Measurements from ENCODE around the gene C2CD2. TPM values are rescaled to one million over a fixed set of nuclear protein-coding genes. Genes with fewer than 3 reads are reported as not detected.

Gene C2CD2
- total and polyA plus RNA-seq, 2 of the 8 experiments (the other 6 are each of a cell fraction or from before 2014, with no cell fraction given) = 10.4 to 13.0 TPM

- Histone ChIP-seq H3K4me2 (ENCODE audit: insufficient read depth in 1 of 2, low read depth in 2 of 2, low read length in 2 of 2) (no peak overlapping the region), H3K27me3 (replicated peaks in 1 of 4; ENCODE audit: control insufficient read depth in 3 of 4, extremely low read depth in 1 of 4, insufficient read depth in 3 of 4, low read length in 3 of 4) (no peaks in the 10 kb centered on the region), H4K5ac (ENCODE audit: insufficient read length, low read depth, low read length) (no peak overlapping the region), H3K14ac (ENCODE audit: insufficient read length) (no peak overlapping the region), H3K23me2 (ENCODE audit: low read depth, low read length) (no peaks in the 10 kb centered on the region; the same call in 1 of the 2 replicates), H2BK20ac (ENCODE audit: low read length) (no peak overlapping the region), H2BK15ac (ENCODE audit: low read length) (no peak overlapping the region), H3K4me1 (replicated peaks in 1 of 4; ENCODE audit: control insufficient read depth in 3 of 4, insufficient read depth in 4 of 4, low read length in 3 of 4) (no peaks in the 10 kb centered on the region), H2BK120ac (replicated peaks; ENCODE audit: low read depth, low read length) (no peak overlapping the region), H3K4ac (replicated peaks; ENCODE audit: insufficient read length, low read depth, low read length) (no peak overlapping the region), H3K56ac (replicated peaks; ENCODE audit: insufficient read length, low read depth, low read length) (no peak overlapping the region), H3K9ac (replicated peaks in 1 of 4; ENCODE audit: extremely low read depth in 1 of 4, low read depth in 3 of 4, low read length in 3 of 4) (no peak overlapping the region), H3K79me2 (ENCODE audit: control insufficient read depth in 1 of 2, insufficient read depth in 2 of 2, low read length in 2 of 2) (peaks cover 4 to 46% of the 10 kb centered on the region in 2 experiments; a peak in 3 of 4 replicates), H3K23ac (ENCODE audit: insufficient read length) (no peak overlapping the region), H4K20me1 (replicated peaks in 1 of 2; ENCODE audit: control insufficient read depth in 1 of 2, insufficient read depth in 2 of 2, low read length in 2 of 2) (peaks cover 0 to 4% of the 10 kb centered on the region in 2 experiments), H3K9me3 (ENCODE audit: insufficient read depth in 2 of 2, low read depth in 1 of 2, low read length in 1 of 2) (no peaks in the 10 kb centered on the region), H3K79me1 (ENCODE audit: low read depth, low read length) (peaks cover 5% of the 10 kb centered on the region; the same call in 1 of the 2 replicates), H3K27ac (ENCODE audit: low read depth, low read length) (no peak overlapping the region), H3K18ac (ENCODE audit: extremely low read depth, low read length) (no peak overlapping the region), H3K36me3 (ENCODE audit: control insufficient read depth in 2 of 4, insufficient read depth in 4 of 4, low read length in 3 of 4) (peaks cover 2 to 11% (median 6%) of the 10 kb centered on the region in 4 experiments; a peak in 4 of 8 replicates), H4K8ac (ENCODE audit: extremely low read depth, insufficient read depth, low read length) (no peak overlapping the region), H2BK12ac (ENCODE audit: low read depth, low read length) (no peak overlapping the region), H2BK5ac (ENCODE audit: low read depth, low read length) (no peak overlapping the region), H4K91ac (replicated peaks; ENCODE audit: insufficient read length, low read length) (no peak overlapping the region), H2AFZ (ENCODE audit: low read length) (no peak overlapping the region), H3K4me3 (ENCODE audit: extremely low read depth in 1 of 4, insufficient read depth in 2 of 4, low read depth in 3 of 4, low read length in 4 of 4) (no peak overlapping the region), H2AK5ac (ENCODE audit: low read depth, low read length) (no peak overlapping the region)
- no peak for TF ChIP-seq RFX5 (IDR thresholded peaks at IDR 0.05; ENCODE audit: borderline replicate concordance, low read depth, low read length)
- TF ChIP-seq ATF3 (IDR thresholded peaks at IDR 0.05; ENCODE audit: insufficient read depth, low read depth, low read length) = no peak
- no peak for TF ChIP-seq TAF1 (IDR thresholded peaks at IDR 0.05; ENCODE audit: low read depth, low read length)
- no peak for TF ChIP-seq GABPA (IDR thresholded peaks at IDR 0.05; ENCODE audit: borderline replicate concordance, insufficient read depth, low read length)
- TF ChIP-seq CTBP2 (IDR thresholded peaks at IDR 0.05; ENCODE audit: borderline replicate concordance, insufficient read depth, insufficient read length, low read length) = no peak
- no peak for TF ChIP-seq RNF2 (IDR thresholded peaks at IDR 0.05; ENCODE audit: borderline replicate concordance, low read depth, low read length, missing control alignments, poor library complexity, severe bottlenecking)
- TF ChIP-seq SIX5 (IDR thresholded peaks at IDR 0.05; ENCODE audit: low read depth, low read length) = no peak
- TF ChIP-seq EP300 (IDR thresholded peaks at IDR 0.05; ENCODE audit: borderline replicate concordance in 1 of 2, low read depth in 2 of 2, low read length in 2 of 2) = no peak
- DNase-seq (ENCODE audit: low read depth in 1 of 2, low spot score in 2 of 2) = no peak
- no peak for FAIRE-seq
- 95% methylated on average over 4 of the region's 4 CpGs; no CpG with 5 or more reads in 1 of the 2 experiments for WGBS, 2 experiments (ENCODE audit: extremely low coverage in 1 of 2, insufficient coverage in 1 of 2, insufficient read length in 1 of 2, insufficient replicate concordance in 2 of 2, low coverage in 1 of 2, low lambda C conversion rate in 2 of 2, missing lambda C conversion rate in 1 of 2)
- ChIA-PET CTCF (ENCODE audit: partially characterized antibody) (no interaction called here), POLR2A (ENCODE audit: partially characterized antibody) (no interaction called here)
Observed at GRCh38 chr21:42003051-42003461, 49.2 kb upstream of the C2CD2 start.
